ENCODE results near the gene RASSF1. TPM values are rescaled to one million over a fixed set of nuclear protein-coding genes. Genes with fewer than 3 reads are reported as not detected.

RASSF1 gene
- total and polyA plus RNA-seq, 2 donors from 2014 or later: 19.1 to 28.9 TPM

DNA sequence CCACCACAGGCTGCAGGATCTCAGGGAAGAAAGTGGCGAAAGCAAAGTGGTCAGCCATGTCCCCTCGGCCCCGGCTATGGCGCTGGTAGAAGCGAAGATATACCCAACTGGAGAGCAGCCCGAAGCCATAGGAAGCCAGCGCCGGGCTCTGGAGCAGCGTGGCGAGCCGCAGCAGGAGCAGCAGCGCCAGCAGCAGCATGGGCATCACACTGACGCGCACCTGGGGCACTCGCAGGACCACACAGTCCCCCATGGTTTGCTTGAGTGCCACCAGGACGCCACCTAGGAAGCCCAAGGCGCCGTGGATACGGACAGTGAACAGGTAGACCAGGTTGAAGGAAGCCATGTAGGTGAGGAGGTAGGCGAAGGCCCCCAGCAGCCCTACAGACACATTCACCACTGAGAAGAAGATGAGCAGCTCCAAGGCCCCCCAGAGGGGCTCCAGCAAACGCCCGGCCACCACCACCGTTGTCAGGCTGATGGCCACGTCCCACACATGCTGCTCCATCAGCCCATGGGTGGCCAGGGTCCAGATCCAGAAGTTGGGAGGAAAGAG lies 17.8 kb upstream of the RASSF1 start:
- H3K4me3 ChIP-seq (ENCODE audit: low read length in 3 of 3): peak overlapping the region; percentile 72 to 87 (median 86)
- FAIRE-seq (no peak), DNase-seq (peak in 1 of 5 donors; percentile 67)
- TF ChIP-seq, protein P1, sequence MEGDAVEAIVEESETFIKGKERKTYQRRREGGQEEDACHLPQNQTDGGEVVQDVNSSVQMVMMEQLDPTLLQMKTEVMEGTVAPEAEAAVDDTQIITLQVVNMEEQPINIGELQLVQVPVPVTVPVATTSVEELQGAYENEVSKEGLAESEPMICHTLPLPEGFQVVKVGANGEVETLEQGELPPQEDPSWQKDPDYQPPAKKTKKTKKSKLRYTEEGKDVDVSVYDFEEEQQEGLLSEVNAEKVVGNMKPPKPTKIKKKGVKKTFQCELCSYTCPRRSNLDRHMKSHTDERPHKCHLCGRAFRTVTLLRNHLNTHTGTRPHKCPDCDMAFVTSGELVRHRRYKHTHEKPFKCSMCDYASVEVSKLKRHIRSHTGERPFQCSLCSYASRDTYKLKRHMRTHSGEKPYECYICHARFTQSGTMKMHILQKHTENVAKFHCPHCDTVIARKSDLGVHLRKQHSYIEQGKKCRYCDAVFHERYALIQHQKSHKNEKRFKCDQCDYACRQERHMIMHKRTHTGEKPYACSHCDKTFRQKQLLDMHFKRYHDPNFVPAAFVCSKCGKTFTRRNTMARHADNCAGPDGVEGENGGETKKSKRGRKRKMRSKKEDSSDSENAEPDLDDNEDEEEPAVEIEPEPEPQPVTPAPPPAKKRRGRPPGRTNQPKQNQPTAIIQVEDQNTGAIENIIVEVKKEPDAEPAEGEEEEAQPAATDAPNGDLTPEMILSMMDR (IDR thresholded peaks at IDR 0.05; ENCODE audit: borderline replicate concordance, extremely low read depth, insufficient read depth): no peak
- peaks cover 3 to 29% (median 13%) of the 10 kb centered on the region in 3 donors for H3K36me3 ChIP-seq (ENCODE audit: control insufficient read depth in 2 of 3, insufficient read depth in 3 of 3, low read length in 3 of 3)
- no peaks in the 10 kb centered on the region for H3K27me3 ChIP-seq (ENCODE audit: control insufficient read depth, insufficient read depth, low read length)
- H3K4me1 ChIP-seq (ENCODE audit: control insufficient read depth in 2 of 3, insufficient read depth in 2 of 3, low read depth in 1 of 3, low read length in 3 of 3): peaks cover 0 to 43% (median 26%) of the 10 kb centered on the region in 3 donors
- H3K9me3 ChIP-seq (ENCODE audit: control insufficient read depth in 2 of 3, insufficient read depth in 1 of 3, low read length in 3 of 3): no peaks in the 10 kb centered on the region
- H3K9ac ChIP-seq (ENCODE audit: low read length in 3 of 3): peak overlapping the region; percentile 23 to 94 (median 89)
- H3K27ac ChIP-seq (ENCODE audit: low read depth in 2 of 2, low read length in 2 of 2): peak overlapping the region; percentile 85 to 91
- intact Hi-C loops (cut with DNase I): no loop called here

DNA sequence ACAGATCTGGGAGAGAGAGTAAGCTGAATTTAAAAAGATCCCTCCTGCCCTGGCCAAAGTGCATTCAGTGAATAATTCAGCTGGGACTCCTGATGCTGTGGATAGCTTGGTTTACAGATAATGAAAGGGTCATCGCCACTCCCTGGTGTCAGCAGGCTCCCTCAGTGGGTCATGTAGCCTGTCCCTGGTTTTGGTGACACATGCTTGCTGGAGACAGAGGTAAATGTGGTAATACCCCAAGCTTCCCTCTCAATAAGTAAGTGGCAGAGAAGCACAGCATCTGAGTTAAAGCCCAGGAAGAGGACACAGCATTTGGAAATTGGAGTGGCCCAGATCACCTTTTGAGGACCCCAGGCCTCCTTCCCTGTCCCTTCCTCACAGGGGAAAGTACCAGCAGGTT lies 16.8 kb upstream of the RASSF1 start:
- peak overlapping the region; percentile 51 to 65 for H3K27ac ChIP-seq (ENCODE audit: low read depth in 2 of 2, low read length in 2 of 2)
- H3K9me3 ChIP-seq (ENCODE audit: control insufficient read depth in 2 of 3, insufficient read depth in 1 of 3, low read length in 3 of 3): no peaks in the 10 kb centered on the region
- peaks cover 3 to 30% (median 14%) of the 10 kb centered on the region in 3 donors for H3K36me3 ChIP-seq (ENCODE audit: control insufficient read depth in 2 of 3, insufficient read depth in 3 of 3, low read length in 3 of 3)
- FAIRE-seq (no peak), DNase-seq (no peak)
- H3K27me3 ChIP-seq (ENCODE audit: control insufficient read depth, insufficient read depth, low read length): no peaks in the 10 kb centered on the region
- peaks cover 0 to 43% (median 29%) of the 10 kb centered on the region in 3 donors for H3K4me1 ChIP-seq (ENCODE audit: control insufficient read depth in 2 of 3, insufficient read depth in 2 of 3, low read depth in 1 of 3, low read length in 3 of 3)
- intact Hi-C loops (cut with DNase I): no loop called here
- TF ChIP-seq, protein P1 (IDR thresholded peaks at IDR 0.05; ENCODE audit: borderline replicate concordance, extremely low read depth, insufficient read depth): no peak
- peak overlapping the region; percentile 0 to 89 (median 51) for H3K9ac ChIP-seq (ENCODE audit: low read length in 3 of 3)
- H3K4me3 ChIP-seq (ENCODE audit: low read length in 3 of 3): peak overlapping the region; percentile 21 to 87 (median 86)

DNA sequence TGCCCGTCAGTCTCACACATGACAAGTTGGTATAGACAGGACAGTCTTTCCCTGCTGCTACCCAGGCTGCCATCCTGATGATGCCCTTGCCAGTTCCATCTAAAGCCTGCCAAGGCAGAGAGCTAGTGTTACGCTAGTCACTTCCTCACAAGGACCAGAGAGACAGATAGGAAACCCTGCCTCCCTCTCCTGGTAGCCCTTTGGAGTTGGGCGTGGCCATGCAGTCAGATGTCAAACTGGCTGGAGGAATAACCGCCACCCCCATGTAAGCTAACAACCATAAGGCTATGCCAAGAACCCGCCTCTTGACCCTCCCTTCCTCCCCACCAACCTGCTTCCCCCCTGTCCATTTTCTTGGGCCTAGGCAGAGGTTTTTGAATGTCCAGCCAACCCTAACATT lies 15.9 kb upstream of the RASSF1 start:
- H3K4me3 ChIP-seq (ENCODE audit: low read length in 3 of 3): peak overlapping the region; percentile 31 to 87 (median 86)
- H3K27ac ChIP-seq (ENCODE audit: low read depth in 2 of 2, low read length in 2 of 2): peak overlapping the region; percentile 8 to 75
- TF ChIP-seq, protein P1 (IDR thresholded peaks at IDR 0.05; ENCODE audit: borderline replicate concordance, extremely low read depth, insufficient read depth): no peak
- FAIRE-seq (no peak), DNase-seq (no peak)
- peak overlapping the region in 2 of 3 donors; percentile 49 to 89 for H3K9ac ChIP-seq (ENCODE audit: low read length in 3 of 3)
- intact Hi-C loops (cut with DNase I): no loop called here
- H3K9me3 ChIP-seq (ENCODE audit: control insufficient read depth in 2 of 3, insufficient read depth in 1 of 3, low read length in 3 of 3): no peaks in the 10 kb centered on the region
- H3K27me3 ChIP-seq (ENCODE audit: control insufficient read depth, insufficient read depth, low read length): no peaks in the 10 kb centered on the region
- H3K4me1 ChIP-seq (ENCODE audit: control insufficient read depth in 2 of 3, insufficient read depth in 2 of 3, low read depth in 1 of 3, low read length in 3 of 3): peaks cover 0 to 46% (median 32%) of the 10 kb centered on the region in 3 donors
- peaks cover 3 to 30% (median 14%) of the 10 kb centered on the region in 3 donors for H3K36me3 ChIP-seq (ENCODE audit: control insufficient read depth in 2 of 3, insufficient read depth in 3 of 3, low read length in 3 of 3)

All from kidney (tissue), 14 donors.